Hematopoietic multipotent progenitor cell treated with erythropoietin and hydrocortisone succinate and interleukin-3 and kit ligand, for 8 days (in vitro differentiated cells): ENCODE data around the gene KANK3.
"Not testable (repeated sequence)": the region's sequence is repeated elsewhere in the genome, so short reads cannot be mapped to it uniquely, and the experiment has no call there.

Experiments
- DNase-seq: peaks from one replicate; pipeline ENCODE4 v3.0.0-alpha.2; 2015

The KANK3 gene

DNA sequence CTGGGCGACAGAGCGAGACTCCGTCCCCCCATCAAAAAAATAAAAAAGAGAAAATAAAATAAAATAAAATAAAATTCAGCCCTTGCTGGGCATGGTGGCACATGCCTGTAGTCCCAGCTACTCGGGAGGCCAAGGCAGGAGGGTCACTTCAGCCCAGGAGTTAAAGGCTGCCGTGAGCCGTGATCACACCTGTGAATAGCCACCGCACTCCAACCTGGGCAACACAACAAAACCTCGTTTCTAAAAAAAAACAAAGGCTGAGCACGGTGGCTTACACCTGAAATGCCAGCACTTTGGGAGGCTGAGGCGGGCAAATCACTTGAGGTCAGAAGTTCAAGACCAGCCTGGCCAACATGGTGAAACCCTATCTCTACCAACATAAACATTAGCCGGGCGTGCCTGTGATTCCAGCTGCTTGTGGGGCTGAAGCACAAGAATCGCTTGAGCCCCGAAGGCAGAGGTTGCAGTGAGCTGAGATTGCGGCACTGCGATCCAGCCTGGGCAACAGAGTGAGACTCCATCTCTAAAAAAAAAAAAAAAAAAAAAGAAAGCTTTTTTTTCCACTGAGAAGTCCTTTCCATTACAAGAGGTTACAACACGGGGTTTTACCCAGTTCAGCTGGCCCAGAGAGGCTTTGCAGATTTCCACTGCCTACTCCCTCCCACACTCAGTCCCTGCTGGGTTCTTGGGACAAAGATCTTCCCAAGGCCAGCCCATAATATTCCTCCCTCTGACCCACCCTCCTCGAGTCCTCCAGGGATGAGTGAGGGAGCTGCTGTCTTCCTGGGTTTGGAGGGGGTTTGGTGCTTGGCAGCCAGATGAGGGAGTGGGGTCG is 27.3 kb upstream of the KANK3 start:
- DNase-seq = peak; percentile 31

DNA sequence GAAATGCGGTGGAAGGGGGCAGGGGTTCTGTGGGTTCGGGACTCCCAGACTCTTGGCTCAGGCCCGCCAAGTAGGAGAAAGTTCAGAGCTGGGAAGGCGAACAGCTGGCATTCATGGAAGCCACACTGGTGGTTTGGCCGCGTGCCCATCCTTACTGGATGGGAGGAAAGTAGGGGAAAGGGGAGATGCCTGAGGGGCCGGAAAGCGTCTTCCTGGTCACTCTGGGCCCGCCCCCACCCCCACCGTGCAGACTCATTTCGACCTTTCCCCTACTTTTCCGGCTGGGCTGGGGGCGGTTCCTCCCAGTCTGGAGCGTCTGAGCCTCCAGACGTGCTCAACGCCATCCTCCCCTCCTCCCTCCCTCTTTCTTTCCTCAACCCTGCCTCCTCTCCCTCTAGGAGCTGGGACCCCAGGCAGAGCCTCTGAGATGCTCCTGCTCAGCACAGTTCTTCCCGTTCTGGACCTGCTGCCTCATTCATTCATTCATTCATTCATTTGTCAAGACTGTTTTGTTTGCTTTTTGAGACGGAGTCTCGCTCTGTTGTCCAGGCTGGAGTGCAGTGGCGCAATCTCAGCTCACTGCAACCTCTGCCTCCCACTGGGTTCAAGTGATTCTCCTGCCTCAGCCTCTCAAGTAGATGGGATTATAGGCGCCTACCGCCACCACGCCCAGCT is 24.4 kb upstream of the KANK3 start:
- peak; percentile 20 for DNase-seq

GRCh38 chr19:8366961-8367326 is 23.9 kb upstream of the KANK3 start:
- DNase-seq = no peak

DNA sequence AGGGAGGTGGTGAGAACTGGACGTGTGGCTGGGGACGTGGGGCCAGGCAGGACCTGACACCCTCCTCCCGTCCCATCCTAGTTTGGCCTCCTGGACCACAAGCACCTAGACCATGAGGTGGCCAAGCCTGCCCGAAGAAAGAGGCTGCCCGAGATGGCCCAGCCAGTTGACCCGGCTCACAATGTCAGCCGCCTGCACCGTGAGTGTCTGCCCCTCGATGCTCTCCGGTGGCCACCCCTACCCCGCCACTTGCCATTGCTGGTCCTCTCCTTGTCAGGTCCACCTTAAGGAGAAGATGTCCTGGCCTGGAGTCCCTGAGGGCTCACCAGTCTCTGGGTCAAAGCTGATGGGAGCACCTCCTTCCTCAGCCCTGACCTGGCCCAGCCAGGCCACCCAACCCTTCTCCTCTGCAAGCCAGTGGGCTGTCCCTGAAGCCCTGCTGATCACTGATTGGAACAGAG is 23.1 kb upstream of the KANK3 start:
- DNase-seq = no peak

DNA sequence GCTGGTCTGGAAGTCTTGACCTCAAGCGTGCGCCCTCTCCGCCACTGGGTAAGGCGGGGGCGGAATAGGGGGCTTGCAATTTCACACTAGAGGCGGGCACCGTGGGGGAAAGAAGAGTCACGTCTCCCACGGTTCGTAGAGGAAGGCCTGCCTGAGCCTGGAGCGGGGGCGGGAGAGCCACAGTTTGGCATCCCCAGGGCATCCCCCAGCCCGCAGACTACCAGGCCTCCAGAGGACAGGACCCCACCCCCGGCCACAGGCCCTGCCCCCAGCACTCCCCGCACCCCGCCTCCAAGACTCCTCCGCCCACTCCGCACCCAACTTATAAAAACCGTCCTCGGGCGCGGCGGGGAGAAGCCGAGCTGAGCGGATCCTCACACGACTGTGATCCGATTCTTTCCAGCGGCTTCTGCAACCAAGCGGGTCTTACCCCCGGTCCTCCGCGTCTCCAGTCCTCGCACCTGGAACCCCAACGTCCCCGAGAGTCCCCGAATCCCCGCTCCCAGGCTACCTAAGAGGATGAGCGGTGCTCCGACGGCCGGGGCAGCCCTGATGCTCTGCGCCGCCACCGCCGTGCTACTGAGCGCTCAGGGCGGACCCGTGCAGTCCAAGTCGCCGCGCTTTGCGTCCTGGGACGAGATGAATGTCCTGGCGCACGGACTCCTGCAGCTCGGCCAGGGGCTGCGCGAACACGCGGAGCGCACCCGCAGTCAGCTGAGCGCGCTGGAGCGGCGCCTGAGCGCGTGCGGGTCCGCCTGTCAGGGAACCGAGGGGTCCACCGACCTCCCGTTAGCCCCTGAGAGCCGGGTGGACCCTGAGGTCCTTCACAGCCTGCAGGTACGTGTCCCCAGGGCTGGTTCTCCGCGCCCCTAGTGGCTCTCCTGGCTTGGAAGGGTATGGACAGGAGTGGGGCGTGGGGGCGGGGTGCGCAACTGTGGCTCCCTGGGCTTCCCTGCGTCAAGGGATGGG is 21.0 kb upstream of the KANK3 start, which contains the start of gene ANGPTL4:
Gene ANGPTL4, plus strand, starts transcription at position 353 of the 969 bp plus-strand sequence. Its CDS starts 167 bp downstream, at position 520.
- DNase-seq = peak; percentile 68

DNA sequence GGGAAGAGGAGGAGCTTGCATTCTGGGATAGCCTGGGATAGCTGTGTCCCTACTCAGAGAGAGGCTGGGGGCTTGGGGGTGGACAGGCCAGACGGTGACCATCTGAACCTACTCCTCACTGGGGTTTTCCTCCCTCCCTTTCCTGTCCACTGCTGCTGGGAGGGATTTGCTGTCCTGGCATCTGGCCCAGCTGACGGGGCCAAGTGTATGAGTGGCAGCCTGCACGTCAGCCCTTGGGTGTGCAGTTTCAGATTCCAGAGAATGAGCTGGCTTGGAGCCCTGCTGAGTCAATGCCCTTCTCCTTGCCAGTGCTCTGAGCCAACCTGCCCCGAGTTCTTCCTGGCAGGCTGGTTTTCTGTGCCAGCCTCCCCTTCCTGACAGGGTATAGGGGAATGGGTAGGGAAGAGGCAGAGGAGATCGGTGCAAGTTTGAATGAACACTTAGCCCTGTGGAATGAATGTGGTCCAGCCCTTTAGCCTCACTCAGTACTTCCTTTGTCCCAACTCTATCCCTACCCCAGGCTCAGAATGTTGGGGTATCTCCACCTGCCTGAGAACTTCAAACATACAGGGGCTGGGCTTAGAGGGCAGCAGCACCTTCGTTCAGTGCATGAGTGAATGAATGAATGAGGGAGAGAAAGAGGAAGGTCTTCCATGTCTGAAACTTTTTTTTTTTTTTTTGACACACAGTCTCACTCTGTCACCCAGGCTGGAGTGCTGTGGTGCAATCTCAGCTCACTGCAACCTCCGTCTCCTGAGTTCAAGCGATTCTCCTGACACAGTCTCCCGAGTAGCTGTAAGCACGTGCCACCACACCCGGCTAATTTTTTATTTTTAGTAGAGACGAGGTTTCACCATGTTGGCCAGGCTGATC is 19.1 kb upstream of the KANK3 start:
- DNase-seq = peak; percentile 89

GRCh38 chr19:8360196-8360595 is 17.1 kb upstream of the KANK3 start:
- no peak for DNase-seq

DNA sequence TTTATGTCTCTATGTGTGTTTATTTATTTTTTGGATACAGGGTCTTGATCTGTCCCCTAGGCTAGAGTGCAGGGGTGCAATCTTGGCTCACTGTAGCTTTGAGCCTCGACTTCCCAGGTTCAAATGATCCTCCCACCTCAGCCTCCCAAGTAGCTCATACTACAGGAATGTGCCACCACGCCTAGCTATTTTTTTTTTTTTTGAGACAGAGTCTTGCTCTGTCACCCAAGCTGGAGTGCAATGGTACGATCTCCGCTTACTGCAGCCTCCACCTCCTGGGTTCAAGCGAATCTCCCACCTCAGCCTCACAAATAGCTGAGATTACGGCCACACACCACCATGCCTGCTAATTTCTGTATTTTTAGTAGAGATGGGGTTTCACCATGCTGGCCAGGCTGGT is 15.9 kb upstream of the KANK3 start:
- no peak for DNase-seq

GRCh38 chr19:8357007-8357521 is 14.0 kb upstream of the KANK3 start:
- DNase-seq = no peak

- no peak for DNase-seq
These were observed 12.8 kb upstream of the KANK3 start for GRCh38 chr19:8355631-8356402.

DNA sequence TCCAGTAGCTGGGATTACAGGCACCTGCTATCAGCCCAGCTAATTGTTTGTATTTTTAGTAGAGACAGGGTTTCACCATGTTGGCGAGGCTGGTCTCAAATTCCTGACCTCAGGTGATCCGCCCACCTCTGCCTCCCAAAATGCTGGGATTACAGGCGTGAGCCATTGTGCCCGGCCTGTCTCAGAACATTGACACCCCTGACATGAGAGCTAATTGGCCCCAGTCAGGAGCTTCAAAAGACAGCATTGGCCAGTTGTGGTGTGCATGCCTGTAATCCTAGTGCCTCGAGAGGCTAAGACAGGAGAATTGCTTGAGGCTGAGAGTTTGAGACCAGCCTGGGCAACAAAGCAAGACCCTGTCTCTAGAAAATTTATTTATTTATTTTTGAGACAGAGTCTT is 9.8 kb upstream of the KANK3 start:
- not testable (repeated sequence) for DNase-seq

DNA sequence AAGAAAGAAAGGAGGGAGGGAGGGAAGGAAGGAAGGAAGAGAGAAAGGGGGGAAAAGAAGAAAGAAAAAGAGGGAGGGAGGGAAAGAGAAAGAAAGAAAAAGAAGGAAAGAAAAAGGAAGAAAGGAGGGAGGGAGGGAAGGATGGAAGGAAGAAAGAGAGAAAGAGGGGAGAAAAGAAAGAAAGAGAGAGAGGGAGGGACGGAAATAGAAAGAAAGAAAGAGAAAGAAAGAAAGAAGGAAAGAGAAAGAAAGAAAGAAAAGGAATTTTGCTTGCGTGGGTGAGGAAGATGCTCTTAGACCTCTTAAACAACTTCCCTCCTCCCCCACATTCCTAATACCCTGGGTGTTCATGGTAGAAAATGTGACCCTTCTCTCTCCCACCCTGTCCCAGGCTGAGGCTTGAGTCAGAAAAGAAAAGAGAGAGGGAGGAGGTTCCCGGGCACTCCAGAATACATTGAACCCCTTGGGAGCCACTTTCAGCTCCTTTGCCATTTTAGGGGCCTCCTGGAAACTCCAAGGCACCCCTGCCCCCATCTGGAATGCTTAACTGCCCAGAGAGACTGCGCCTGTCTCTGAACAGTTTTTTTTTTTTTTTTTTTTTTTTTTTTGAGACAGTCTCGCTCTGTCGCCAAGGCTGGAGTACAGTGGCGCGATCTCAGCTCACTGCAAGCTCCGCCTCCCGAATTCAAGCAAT is 9.2 kb upstream of the KANK3 start:
- no peak for DNase-seq

DNA sequence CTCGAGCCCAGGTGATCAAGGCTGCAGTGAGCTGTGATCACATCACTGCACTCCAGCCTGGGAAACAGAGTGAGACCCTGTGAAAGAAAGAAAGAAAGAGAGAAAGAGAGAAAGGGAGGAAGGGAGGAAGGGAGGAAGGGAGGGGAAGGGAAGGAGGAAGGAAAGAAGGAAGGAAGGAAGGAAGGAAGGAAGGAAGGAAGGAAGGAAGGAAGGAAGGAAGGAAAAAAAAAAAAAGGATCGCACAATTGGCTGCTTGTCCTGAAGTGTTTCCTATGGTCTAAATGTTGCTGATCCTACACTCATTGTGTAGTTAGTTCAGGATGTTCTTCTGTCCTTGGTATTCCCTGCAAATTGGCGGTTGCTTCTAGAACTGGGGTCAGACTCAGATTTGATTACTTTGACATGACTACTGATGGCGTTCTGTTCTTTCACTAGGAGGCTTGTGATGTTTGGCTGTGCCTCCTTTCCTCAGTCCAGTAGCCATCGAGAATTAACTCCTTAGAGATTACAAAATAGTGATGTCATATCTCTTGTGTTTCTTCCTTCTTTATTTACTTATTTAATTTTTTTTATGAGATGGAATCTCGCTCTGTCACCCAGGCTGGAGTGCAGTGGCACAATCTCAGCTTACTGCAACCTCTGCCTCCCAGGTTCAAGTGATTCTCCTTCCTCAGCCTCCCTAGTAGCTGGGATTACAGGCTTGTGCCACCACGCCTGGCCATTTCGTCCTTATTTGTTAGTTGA is 6.7 kb upstream of the KANK3 start:
- not testable (repeated sequence) for DNase-seq

DNA sequence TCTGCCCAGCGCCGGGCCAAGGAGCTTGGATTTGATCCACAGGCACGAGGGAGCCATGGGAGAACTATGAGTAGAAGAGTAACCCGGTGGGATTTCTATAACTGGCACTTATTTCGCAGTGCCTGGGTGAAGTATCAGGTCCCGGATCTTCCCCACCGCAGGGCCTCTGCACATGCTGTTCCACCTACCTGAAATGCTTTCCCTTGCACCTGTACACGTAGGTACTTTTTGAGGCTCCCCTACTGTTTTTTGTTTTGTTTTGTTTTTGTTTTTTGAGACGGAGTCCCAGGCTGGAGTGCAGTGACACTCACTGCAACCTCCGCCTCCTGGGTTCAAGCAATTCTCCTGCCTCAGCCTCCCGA is 402 bp upstream of the KANK3 start:
- DNase-seq = no peak

GRCh38 chr19:8342316-8342683 is 762 bp downstream of the KANK3 start:
- DNase-seq = no peak

GRCh38 chr19:8341504-8341903 is 1.6 kb downstream of the KANK3 start:
- DNase-seq = not testable (repeated sequence)

- no peak for DNase-seq
These were observed 2.5 kb downstream of the KANK3 start for GRCh38 chr19:8340341-8341096.

- no peak for DNase-seq
These were observed 4.2 kb downstream of the KANK3 start for GRCh38 chr19:8338835-8339234.

GRCh38 chr19:8337728-8338127 is 5.3 kb downstream of the KANK3 start:
- no peak for DNase-seq
